ENCODE results near the gene MGAT4D. TPM values are rescaled to one million over a fixed set of nuclear protein-coding genes. Genes with fewer than 3 reads are reported as not detected.

MGAT4D gene
- total and polyA plus RNA-seq, 10 of the 15 experiments (the other 5 are each of a cell fraction or from before 2014, with no cell fraction given) = not detected

DNA sequence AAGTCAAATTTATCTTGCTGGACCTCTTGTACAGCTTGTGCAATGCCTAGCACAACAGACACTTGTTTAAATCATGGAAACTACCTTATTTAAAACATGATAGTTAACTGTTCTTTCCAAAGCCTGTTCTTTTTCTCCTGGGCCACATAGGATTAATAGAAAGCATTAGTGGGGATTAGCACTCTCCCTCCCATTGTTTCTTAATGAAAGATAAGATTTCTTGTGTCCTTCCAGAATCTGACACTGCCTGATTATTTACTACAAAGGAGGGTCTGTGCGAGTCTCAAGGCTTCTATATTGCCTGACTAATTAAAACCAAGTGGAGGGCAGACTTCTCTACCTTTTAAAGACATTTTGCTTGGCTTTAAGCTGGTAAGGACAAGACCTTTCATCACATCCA, 17.3 kb upstream of the MGAT4D start:
- intact Hi-C loops (cut with micrococcal nuclease; ENCODE audit: unreplicated experiment) (no loop called here), in situ Hi-C loops (cut with MboI) (no loop called here)
- Histone ChIP-seq H3K9ac (ENCODE audit: control insufficient read depth, insufficient read depth, low read length) (no peak overlapping the region), H3K79me2 (ENCODE audit: control insufficient read depth, insufficient read depth, low read length) (no peaks in the 10 kb centered on the region), H3K9me3 (replicated peaks; ENCODE audit: control insufficient read depth, insufficient read depth, low read length) (no peaks in the 10 kb centered on the region), H4K20me1 (ENCODE audit: control insufficient read depth, insufficient read depth) (no peaks in the 10 kb centered on the region), H3K4me1 (ENCODE audit: control insufficient read depth, insufficient read depth, low read length) (no peaks in the 10 kb centered on the region), H3K27me3 (replicated peaks in 1 of 2; ENCODE audit: control insufficient read depth in 2 of 2, insufficient read depth in 2 of 2, low read length in 1 of 2) (no peaks in the 10 kb centered on the region), H3K27ac (ENCODE audit: control insufficient read depth, insufficient read depth) (no peak overlapping the region), H3K36me3 (ENCODE audit: control insufficient read depth in 2 of 2, insufficient read depth in 2 of 2, low read length in 1 of 2) (no peaks in the 10 kb centered on the region), H3K4me3 (no peak overlapping the region), H2AFZ (ENCODE audit: control insufficient read depth, low read depth, low read length) (no peak overlapping the region), H3K4me2 (ENCODE audit: control insufficient read depth, insufficient read depth) (no peak overlapping the region)
- DNase-seq (ENCODE audit: low read depth, low spot score) (no peak), FAIRE-seq (no peak), ATAC-seq (no peak)
- CTCF ChIA-PET = interaction anchor here (1.1 kb wide), 1 partner anchor 155 kb away, joined by 5 read pairs; no protein-coding TSS in a partner anchor
- POLR2A ChIA-PET = no interaction called here
- BruUV-seq (replicated peaks) = no TSS peak
- RAD21 ChIA-PET (ENCODE audit: unreplicated experiment) = no interaction called here
- SMC1A ChIA-PET (ENCODE audit: uncharacterized antibody, unreplicated experiment) = no interaction called here
- TF ChIP-seq YY1 (IDR thresholded peaks at IDR 0.05; ENCODE audit: low read depth, low read length) (no peak), NR2C2 (IDR thresholded peaks at IDR 0.05; ENCODE audit: borderline replicate concordance, control insufficient read depth, insufficient read length, low read depth) (no peak), MTA2 (IDR thresholded peaks at IDR 0.05; ENCODE audit: low read depth) (no peak), FOS (IDR thresholded peaks at IDR 0.05; ENCODE audit: borderline replicate concordance, extremely low read depth, insufficient read length) (no peak), CBX5 (IDR thresholded peaks at IDR 0.05; ENCODE audit: low read depth) (no peak), BHLHE40 (IDR thresholded peaks at IDR 0.05; ENCODE audit: borderline replicate concordance in 1 of 2, low read depth in 2 of 2, low read length in 1 of 2) (no peak), IRF4 (IDR thresholded peaks at IDR 0.05; ENCODE audit: low read depth, low read length) (no peak), RUNX3 (IDR thresholded peaks at IDR 0.05; ENCODE audit: low read length) (no peak), LARP7 (IDR thresholded peaks at IDR 0.05) (no peak), CREB1 (IDR thresholded peaks at IDR 0.05; ENCODE audit: low read depth) (no peak), CBFB (IDR thresholded peaks at IDR 0.05; ENCODE audit: low read depth) (no peak), CEBPB (IDR thresholded peaks at IDR 0.05; ENCODE audit: borderline replicate concordance in 1 of 2, low read depth in 2 of 2, low read length in 2 of 2) (no peak), NRF1 (conservative IDR thresholded peaks at IDR 0.05; ENCODE audit: low read depth, low read length) (no peak), REST (IDR thresholded peaks at IDR 0.05; ENCODE audit: low read depth, low read length) (no peak), JUND (IDR thresholded peaks at IDR 0.05; ENCODE audit: low read depth, low read length) (no peak), FOXM1 (IDR thresholded peaks at IDR 0.05; ENCODE audit: low read depth, low read length) (no peak), SMAD1 (IDR thresholded peaks at IDR 0.05; ENCODE audit: low read depth, partially characterized antibody) (no peak)
- TF ChIP-seq, protein P1, sequence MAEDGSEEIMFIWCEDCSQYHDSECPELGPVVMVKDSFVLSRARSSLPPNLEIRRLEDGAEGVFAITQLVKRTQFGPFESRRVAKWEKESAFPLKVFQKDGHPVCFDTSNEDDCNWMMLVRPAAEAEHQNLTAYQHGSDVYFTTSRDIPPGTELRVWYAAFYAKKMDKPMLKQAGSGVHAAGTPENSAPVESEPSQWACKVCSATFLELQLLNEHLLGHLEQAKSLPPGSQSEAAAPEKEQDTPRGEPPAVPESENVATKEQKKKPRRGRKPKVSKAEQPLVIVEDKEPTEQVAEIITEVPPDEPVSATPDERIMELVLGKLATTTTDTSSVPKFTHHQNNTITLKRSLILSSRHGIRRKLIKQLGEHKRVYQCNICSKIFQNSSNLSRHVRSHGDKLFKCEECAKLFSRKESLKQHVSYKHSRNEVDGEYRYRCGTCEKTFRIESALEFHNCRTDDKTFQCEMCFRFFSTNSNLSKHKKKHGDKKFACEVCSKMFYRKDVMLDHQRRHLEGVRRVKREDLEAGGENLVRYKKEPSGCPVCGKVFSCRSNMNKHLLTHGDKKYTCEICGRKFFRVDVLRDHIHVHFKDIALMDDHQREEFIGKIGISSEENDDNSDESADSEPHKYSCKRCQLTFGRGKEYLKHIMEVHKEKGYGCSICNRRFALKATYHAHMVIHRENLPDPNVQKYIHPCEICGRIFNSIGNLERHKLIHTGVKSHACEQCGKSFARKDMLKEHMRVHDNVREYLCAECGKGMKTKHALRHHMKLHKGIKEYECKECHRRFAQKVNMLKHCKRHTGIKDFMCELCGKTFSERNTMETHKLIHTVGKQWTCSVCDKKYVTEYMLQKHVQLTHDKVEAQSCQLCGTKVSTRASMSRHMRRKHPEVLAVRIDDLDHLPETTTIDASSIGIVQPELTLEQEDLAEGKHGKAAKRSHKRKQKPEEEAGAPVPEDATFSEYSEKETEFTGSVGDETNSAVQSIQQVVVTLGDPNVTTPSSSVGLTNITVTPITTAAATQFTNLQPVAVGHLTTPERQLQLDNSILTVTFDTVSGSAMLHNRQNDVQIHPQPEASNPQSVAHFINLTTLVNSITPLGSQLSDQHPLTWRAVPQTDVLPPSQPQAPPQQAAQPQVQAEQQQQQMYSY (CRISPR knock-in tag; IDR thresholded peaks at IDR 0.05) = no peak
- 0% methylated on average over 1 of the region's 1 CpG for WGBS (ENCODE audit: insufficient coverage, insufficient replicate concordance, low lambda C conversion rate, missing lambda C conversion rate)
